CD4-positive, alpha-beta T cell treated with Interleukin-2 at 100 ng/mL for 4 hours (primary cell): ENCODE measurements around the gene CD300LF.

Source experiments
- DNase-seq: peaks from one replicate; pipeline ENCODE4 v3.0.0-alpha.2; 2020; ENCODE audit warnings: low spot score

Gene CD300LF

DNA sequence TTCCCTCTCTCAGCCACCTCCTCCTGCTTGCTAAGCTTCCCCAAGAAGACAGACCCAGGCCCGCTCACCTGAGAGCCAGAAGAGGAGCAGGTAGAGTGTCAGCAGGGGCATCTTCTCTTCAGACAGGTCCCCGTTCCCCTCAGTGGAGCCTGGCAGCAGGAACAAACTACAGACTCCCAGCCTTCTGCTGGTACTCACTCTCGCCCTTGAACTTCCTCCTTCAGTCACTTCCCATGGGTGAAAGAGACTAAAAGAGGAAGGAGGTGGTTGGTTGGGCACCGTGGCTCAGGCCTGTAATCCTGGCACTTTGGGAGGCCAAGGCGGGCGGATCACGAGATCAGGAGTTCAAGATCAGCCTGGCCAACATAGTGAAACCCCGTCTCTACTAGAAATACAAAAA is at the start of gene CD300LF:
Gene CD300LF (minus strand): TSS at position 168 of the 400 bp plus-strand sequence. CDS start 57 bp downstream, at position 111.
- DNase-seq = no peak

DNA sequence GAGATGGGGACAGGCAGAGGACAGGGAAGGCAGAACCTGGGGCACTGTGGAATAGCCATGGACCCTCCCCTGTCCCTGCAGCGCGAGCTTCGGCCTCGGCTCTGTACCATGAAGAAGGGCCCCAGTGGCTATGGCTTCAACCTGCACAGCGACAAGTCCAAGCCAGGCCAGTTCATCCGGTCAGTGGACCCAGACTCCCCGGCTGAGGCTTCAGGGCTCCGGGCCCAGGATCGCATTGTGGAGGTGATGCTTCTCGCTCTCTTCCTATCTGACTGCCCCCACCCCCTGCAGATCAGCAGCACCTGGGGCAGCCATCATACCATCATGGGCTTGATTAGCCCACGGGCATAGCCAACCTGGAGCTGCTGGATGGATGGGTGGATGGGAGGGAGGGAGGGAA is 49.2 kb upstream of the CD300LF start:
- DNase-seq = no peak

DNA sequence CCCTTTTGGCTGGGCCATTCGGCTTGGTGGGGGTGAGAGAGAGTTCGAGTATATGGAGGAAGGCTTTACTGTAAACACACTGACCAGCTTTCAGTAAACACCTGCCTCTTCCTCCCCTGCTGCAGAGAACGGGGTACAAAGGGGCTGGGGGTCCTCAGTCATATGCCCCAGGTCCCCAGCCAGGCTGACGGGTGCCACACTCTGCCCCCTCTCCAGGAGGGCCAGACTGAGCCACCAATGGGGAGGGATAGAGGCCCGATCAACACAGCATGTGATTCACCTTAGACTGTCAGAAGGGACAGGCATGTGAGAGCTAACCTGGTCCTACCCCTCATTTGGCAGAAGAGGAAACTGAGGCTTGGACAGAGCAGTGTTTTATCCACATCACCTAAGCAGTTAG is 48.7 kb upstream of the CD300LF start:
- no peak for DNase-seq

DNA sequence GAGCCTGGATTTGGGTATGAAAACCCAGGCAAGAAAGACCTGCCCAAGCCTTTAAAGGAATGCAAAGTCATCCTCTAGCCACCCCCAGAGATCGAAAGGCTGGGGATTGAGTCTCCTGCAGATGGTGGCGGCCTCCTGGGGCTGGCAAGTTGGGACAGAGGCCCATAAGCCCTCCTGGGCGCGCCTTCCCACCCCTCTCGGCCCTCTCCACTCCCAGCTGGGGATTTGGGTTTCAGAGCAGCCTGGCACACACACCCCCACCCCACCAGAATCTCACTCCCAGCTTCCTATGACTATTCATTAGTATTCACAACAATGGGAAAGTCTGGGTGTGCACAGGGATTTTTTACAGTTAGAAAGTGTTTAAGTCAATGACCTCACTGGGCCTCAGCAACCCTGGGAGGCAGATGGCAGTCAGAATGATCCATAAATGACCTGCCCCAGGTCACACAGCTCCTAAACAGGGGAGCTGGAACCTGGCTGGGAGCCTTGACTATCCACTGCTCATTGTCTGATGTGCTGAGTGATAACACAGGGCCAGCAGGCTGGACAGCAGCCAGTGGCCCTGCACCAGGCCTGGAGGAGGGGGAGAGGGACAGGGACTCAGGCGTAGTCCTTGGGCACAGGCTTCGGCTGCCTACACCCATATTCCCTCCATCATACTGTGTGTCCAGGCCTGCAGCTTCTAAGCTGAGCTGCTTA is 47.8 kb upstream of the CD300LF start:
- no peak for DNase-seq

DNA sequence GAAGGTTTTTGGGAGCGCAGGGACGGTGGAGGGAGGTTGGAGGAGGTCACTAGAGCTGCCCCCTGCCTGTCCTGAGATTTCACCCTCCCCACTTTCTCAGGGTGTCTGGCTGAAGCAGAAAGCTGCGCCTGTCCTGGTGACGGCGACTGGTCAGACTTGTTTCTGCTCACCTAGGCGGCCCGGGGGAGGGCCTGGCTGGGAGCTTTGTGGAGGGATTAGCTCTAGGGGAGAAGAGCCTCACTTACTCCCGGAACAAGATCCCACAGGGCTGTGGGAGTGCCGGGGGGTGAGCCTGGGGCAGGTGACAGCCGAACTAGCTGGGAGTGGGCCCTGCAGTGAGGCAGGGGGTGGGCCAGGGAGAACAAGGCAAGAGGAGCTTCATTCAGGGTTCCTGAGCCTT is 47.2 kb upstream of the CD300LF start:
- no peak for DNase-seq

DNA sequence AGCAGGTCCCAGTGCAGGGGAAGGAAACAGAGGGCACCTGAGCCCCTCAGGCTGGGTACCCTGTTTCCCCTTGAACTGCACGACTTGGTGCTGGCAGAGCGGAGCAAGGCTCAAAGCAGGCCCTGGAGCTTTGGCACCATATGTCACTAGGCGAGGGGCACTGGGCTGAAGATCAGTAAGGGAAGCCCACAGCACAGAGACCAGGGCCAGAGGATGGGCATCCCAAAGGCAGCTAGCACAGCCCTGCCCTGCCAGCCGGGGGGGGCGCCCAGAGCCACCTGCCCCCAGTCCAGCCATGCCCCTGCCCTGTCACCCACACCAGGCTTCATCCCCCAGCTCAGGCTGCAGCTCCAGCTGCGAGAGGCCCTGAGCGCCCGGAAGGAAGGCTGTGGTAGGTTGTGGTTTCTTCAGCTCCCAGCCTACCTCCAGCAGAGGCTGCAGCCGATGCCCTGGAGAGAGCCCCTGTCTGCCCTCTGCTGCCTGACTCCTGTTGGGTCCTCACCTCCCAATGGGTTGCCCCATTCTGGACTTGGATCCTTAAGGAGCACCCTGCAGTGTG is 46.6 kb upstream of the CD300LF start:
- DNase-seq = peak; percentile 58

DNA sequence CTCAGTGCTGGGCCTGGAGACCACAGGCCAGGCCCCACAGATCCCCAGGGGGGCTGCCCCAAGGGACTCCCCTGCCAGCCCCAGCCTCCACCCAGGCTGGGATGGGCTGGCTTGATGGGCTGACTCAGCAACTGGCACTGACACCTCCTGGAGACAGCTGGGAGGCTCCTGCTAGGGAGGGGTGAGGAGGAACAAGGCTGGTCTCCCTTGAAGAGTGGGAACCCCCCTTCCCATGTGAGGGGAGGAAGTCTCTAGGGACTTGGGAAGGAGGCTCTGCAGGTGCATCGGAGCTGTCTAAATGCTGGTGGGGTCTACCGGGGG is 46.1 kb upstream of the CD300LF start:
- no peak for DNase-seq

DNA sequence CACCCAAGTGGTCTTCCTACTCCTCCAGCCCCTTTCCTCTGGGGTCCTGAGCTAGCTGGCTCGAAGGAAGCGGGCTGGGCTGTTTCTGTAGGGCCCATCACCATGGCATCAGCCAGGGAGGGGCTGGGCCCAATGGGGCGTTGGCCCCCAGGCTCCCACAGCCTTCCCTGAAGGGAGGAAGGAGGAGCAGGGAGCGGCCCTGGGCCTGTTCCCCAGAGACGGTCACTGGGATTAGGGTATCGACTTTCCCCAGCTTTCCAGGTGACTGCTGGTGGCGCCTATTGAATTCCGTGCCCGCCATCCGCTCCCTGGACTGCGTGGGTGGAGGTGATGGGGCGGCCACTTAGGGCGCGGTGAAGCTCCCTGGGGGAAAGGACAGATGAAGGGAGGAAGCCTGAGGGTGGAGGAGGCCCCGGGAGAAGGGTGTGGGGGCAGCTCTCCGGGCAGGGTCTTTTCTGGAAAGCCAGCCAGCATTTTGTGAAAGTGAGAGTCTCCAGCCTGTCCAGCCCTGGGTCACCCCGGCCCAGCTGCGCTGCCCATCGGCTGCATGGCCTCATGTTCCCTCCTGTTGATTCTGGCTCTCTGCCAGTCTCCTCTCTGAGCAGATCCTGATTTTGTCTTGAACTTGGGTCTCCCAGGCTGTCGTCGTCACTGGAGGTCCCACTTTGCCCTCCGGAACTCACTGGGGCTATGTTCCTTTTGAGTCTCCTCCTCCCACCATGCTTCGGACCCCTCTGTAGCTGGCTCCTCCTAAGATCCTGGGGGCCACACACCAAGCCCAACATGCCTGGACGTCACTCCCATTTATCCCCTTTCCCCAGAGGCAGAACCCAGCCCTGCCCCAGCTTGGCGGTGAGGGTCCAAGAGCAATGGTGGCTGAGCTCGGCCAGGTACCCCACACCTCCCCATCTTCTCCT is 45.5 kb upstream of the CD300LF start:
- DNase-seq = no peak

DNA sequence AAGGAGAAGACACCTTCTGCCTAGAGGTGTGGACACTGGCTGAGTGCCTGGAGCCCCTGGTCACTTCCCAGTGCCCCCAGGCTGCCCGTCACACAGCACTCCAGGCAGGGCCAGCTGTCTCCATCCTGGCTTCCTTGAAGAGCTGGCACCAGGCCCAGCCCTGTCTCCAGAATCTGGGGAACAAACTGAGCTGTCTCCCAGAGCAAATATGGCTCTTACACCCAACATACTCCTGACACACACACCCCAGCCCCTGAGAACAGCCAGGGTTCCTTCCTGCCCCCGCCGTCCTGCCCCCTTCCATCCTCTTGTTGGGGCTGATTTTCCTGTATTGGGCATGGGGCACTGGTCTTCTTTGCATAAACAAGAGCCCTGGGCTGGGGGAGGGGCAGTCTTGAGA is 44.8 kb upstream of the CD300LF start:
- DNase-seq = no peak

DNA sequence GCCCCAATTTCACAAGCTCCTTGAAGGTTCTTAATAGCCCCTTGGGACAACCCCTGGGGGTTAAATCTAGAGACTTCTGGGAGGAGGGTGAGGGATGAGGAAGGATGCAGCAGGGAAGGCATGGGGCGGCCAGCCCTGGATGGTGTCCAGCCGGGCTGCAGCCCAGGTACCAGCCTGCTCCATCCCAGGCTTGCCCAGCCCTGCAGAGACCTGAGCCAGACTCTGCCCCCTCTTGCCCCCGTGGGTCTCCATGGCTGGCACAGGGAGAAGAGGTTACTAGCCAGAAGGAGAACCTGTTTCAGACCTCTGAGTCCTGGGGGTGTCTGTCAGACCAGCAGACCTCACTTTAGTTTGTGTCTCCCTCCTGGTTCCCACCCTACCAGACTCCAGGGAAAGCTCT is 44.2 kb upstream of the CD300LF start:
- no peak for DNase-seq

DNA sequence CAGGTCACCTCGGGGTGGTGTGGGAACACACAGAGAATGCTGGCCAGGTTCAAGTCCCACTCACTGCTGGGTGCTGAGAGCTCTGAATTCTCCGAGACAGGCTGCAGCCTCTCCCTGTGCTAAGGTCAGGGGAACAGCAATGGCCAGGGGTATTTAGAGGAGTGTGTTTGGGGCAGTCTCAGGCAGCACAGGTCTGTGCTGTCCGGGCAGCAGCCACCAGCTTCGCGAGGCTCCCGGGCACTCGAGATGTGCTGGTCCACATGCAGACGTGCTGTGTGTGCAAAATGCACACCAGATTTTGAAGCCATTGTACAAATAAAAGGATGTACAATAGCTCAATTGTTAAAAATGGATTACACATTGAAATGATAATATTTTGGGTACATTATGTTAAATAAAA is 42.8 kb upstream of the CD300LF start:
- DNase-seq = no peak

DNA sequence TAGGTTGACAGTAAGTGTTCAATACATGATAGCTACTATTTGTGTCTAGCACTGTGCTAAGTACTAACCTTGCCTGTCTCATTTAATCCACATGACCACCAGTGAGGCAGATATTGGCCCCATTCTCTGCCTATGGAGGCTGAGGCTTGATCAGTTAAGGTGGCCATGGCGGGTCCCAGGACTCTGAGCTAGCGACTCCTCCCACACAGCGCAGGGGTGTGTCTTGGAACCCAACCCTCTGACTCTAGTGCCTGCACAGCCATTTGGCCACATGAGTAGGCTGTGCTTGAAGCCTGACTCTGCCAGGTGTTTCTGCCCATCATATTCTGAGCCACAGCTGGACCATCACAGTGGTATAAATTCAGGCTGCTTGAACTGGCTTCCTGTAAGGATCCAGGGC is 42.1 kb upstream of the CD300LF start:
- no peak for DNase-seq

DNA sequence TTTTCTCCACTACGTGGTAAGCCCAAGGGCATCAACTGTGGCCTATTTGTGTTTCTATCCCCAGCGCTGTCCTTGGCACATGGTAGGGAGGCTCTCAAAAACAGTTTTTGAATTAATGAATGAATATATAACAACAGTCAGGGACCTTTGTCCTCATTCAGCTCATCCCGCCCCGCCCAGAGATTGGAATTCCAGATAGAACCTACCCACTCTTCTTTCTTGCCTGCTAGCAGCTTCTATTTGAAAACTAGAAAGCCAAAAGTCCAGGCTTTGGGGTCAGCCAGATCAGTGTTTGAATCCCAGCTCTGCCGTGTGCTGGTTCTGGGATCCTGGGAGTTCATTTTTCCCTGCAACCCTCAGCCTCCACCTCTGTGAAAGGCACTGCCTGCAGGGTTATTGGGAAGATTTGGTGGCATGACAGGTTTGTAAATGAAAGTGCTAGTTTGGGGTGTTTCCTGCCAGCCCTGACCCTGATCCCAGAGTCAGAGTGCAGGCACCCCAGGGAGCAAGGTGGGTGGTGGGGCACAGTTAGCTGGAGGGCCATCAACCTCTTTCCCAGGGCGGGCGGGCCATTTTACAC is 40.2 kb upstream of the CD300LF start:
- DNase-seq = no peak

DNA sequence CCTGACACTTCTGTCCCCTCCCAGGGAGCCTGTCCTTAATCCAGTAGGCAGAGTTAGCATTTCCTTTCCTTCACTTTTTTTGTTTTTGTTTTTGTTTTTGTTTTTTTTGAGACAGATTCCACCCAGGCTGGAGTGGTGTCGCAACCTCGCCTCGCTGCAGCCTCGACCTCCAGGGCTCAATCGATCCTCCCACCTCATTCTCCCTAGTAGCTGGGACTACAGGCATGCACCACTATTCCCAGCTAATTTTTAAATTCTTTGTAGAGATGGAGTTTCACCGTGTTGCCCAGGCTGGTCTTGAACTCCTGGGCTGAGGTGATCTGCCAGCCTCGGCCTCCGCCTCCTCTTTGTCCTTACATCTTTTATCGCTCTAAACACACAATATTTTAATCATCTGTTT is 39.7 kb upstream of the CD300LF start:
- DNase-seq = no peak

DNA sequence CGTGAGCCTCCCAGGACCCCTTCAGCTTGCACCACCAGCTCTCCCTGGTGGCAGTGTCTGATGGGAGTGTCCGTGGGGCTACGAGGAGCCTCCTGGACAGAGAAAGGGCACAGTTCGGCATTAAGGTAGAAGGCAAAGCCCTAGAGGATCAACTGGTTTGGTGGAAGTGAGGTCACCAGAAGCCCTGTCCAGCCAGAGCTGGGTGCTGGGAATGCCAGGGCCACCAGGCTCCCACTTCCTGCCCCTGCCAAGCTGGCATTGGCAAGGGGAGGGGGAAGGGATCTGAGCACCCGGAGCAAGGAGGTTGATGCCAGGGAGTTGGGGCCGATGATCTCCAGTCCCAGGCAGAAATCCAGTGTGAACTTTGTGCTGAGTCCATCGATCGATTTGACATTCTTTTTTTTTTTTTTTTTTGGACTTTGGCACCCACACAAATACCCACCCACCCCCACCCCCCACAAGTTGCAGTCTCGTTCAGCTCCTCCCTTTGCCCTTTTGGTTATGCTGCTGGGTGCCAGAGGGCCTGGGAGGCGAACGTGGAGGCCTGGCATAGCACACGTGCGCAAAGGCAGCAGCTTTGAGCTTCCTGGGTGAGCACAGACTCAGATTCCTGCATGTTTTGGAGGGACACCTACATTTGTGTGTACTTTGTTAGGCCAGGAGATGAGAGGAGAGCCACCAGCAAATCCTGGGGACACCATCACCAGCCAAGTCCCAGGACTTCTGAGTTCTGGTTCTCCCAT is 37.8 kb upstream of the CD300LF start:
- DNase-seq = no peak

DNA sequence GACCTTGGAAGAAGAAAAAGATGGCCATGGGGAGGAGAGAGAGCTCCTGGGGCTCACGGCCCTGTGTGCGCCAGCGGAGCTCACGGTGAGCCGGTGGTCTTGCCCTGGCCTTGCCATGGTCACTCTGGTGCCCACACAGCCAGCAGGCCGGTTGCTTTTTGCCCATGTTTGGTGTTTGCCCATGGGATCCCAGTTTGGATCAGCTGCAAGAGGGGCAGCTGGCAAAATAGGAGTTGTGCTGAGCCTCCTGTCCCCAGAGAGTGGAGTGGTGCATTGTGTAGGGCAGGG is 37.3 kb upstream of the CD300LF start:
- no peak for DNase-seq

DNA sequence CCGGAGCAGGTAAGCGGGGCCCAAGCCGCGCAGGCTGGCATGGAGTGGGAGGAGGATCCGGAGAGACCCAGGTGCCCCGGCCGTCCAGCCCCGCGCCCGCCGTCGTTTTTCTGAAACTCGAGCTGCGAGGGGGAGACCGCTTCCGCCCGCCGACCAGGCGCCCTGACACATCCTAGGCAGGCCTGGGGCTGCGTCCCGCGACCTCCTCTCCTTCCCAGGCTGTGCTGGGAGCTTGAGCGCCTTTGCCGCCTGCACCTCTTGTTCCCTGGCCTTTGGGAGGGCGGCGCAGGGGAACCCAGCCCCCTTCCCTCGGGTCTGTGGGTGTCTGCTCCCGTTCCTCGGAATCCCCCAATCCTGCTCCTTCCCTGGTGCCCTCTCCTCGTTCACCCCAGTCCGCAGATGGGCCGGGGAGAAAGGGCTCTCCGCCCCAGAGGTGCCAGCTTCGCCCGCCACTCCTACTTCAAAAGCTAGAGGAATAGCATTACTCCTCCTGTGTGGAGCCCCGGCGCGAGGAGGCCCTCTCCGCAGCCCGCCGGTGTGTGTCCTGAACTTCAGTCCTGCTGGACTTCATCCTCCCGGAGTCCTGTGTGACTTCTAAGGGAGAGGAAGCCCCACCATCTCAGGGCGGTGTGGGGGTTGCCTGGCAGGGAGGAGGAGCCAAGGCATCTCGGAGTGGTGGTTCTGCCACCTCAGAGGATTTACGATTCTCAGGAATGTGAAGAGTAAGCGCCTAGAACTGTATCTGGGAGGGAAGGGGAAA is 36.7 kb upstream of the CD300LF start:
- peak; percentile 35 for DNase-seq

DNA sequence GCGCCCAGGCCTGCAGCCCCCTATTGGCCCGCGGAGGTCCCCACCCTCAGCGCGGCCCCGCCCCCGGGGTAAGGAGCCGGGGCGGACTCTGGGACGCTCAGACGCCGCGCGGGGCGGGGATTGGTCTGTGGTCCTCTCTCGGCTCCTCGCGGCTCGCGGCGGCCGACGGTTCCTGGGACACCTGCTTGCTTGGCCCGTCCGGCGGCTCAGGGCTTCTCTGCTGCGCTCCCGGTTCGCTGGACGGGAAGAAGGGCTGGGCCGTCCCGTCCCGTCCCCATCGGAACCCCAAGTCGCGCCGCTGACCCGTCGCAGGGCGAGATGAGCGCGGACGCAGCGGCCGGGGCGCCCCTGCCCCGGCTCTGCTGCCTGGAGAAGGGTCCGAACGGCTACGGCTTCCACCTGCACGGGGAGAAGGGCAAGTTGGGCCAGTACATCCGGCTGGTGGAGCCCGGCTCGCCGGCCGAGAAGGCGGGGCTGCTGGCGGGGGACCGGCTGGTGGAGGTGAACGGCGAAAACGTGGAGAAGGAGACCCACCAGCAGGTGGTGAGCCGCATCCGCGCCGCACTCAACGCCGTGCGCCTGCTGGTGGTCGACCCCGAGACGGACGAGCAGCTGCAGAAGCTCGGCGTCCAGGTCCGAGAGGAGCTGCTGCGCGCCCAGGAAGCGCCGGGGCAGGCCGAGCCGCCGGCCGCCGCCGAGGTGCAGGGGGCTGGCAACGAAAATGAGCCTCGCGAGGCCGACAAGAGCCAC is 36.0 kb upstream of the CD300LF start, which contains the start of gene NHERF1:
Gene NHERF1 (plus strand): TSS at position 100 of the 750 bp plus-strand sequence. CDS start 219 bp downstream, at position 319.
- DNase-seq = peak; percentile 35

DNA sequence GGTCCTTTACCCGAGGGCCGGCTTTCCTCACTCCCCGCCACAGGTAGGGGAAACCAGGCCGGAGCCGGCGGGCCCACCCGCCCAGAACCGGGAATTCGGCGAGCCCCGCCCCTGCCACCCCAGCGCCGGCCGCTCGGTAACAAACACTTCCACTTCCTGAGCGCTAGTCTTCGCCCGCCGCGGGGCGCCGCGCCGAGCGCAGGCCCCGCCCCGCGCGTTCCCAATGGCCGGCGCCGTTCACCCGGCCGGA is 35.5 kb upstream of the CD300LF start:
- peak; percentile 94 for DNase-seq

DNA sequence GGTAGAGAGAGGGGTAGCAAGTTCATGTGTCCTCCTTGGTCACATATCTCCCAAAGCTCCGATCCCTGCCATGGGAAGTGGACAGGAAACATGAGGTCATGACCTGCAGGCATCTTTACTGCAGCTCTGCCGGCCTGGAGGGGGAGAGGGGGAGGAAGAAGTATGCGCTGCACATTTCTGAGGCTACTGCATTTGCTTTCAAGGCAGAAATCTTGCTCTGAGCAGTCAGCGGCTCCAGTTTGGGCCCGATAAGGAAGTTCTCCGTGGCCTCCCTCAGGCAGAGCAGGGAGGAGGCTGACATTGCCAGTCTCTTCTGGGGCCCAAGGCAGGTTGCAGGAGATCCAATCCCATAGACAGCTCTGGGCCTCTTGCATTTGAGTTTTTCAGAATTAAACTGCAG is 34.2 kb upstream of the CD300LF start:
- no peak for DNase-seq

DNA sequence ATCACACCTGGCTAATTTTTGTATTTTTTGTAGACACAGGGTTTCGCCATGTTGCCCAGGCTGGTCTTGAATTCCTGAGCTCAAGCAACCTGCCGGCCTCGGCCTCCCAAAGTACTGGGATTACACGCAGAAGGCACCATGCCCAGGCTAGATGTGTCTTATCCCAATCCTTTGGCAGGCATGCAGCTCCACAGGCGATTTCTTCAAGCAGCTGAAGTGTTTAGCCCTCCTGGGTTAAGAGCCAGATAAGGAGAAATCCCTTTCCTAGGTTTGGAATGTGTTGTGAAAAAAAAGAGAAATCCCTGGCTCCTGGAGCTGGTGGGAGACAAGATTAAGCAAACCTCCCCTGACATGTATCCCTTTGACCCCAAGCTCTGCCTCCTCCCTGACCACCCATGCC is 33.7 kb upstream of the CD300LF start:
- DNase-seq = no peak
